HEK293 (cell line): ENCODE data around the gene WDR19.

ENCODE experiments used
- CTCF ChIA-PET: fragments of 350-600 bp; formaldehyde crosslinking; extraction: SDS; loops from one replicate; lab custom pipeline; 2021; ENCODE audit warnings: antibody characterized with exemption; lab: Yijun Ruan, JAX
- POLR2A ChIA-PET: fragments of 300-600 bp; formaldehyde crosslinking; extraction: SDS; loops from one replicate; lab custom pipeline; 2020; ENCODE audit warnings: antibody characterized with exemption, inconsistent platforms; lab: Yijun Ruan, JAX
- H3K27ac ChIP-seq: fragments of 200-500 bp; sonication (Bioruptor generic); 2 replicates; pipeline ENCODE4 v1.5.1; 2014; ENCODE audit warnings: low read depth, low read length, control low read depth, inconsistent platforms; ENCODE audit errors: extremely low read depth
- H3K36me3 ChIP-seq, 2 experiments: fragments of 200-500 bp in 1 of 2; sonication (Bioruptor generic) in 1 of 2; 1 replicate in 1 of 2; 2 replicates in 1 of 2; pipeline ENCODE4 v1.5.1; 2014 to 2017; ENCODE audit warnings: inconsistent platforms in 2 of 2, low read length in 2 of 2; ENCODE audit not compliant: control insufficient read depth in 2 of 2, insufficient read depth in 1 of 2
- H3K4me1 ChIP-seq: fragments of 200-500 bp; sonication (Bioruptor generic); 2 replicates; pipeline ENCODE4 v1.5.1; 2014; ENCODE audit warnings: mild to moderate bottlenecking, low read length, inconsistent platforms; ENCODE audit not compliant: control insufficient read depth, insufficient read depth
- H3K4me3 ChIP-seq: 2 replicates; pipeline ENCODE4 v1.5.1; 2011; ENCODE audit warnings: low read depth, mild to moderate bottlenecking, control low read depth, low read length, moderate library complexity
- H3K9me3 ChIP-seq: fragments of 200-500 bp; sonication (Bioruptor generic); 2 replicates; pipeline ENCODE4 v1.5.1; 2014; ENCODE audit warnings: low read depth, low read length, inconsistent platforms; ENCODE audit not compliant: control insufficient read depth, insufficient read depth
- BCL11B ChIP-seq: fragments of 450-650 bp; formaldehyde crosslinking; IDR thresholded peaks from 2 replicates; pipeline ENCODE4 v1.5.1; 2016; ENCODE audit warnings: low read depth, missing biosample characterization, missing genetic modification characterization
- GLIS1 ChIP-seq: fragments of 450-650 bp; formaldehyde crosslinking; IDR thresholded peaks from 2 replicates; pipeline ENCODE4 v1.5.1; 2016; ENCODE audit warnings: missing biosample characterization, missing genetic modification characterization
- HOXC10 ChIP-seq: sonication (generic); formaldehyde crosslinking; IDR thresholded peaks from 2 replicates; pipeline ENCODE4 v1.8.1; 2023; ENCODE audit warnings: mild to moderate bottlenecking, missing genetic modification reagents
- IKZF3 ChIP-seq: fragments of 450-650 bp; IDR thresholded peaks from 2 replicates; pipeline ENCODE4 v1.5.0; 2018; ENCODE audit warnings: missing biosample characterization, mild to moderate bottlenecking, missing genetic modification characterization, moderate library complexity
- MEIS1 ChIP-seq: sonication (generic); formaldehyde crosslinking; IDR thresholded peaks from 2 replicates; pipeline ENCODE4 v1.8.1; 2022; ENCODE audit warnings: missing genetic modification reagents, mild to moderate bottlenecking, borderline replicate concordance
- REST ChIP-seq: fragments of 450-650 bp; formaldehyde crosslinking; IDR thresholded peaks from 2 replicates; pipeline ENCODE4 v1.5.1; 2016; ENCODE audit warnings: missing biosample characterization, missing genetic modification characterization
- SCRT2 ChIP-seq: fragments of 450-650 bp; formaldehyde crosslinking; IDR thresholded peaks from 2 replicates; pipeline ENCODE4 v1.5.1; 2016; ENCODE audit warnings: missing biosample characterization, missing genetic modification characterization
- SP7 ChIP-seq: fragments of 450-650 bp; formaldehyde crosslinking; IDR thresholded peaks from 2 replicates; pipeline ENCODE4 v1.5.1; 2016; ENCODE audit warnings: missing biosample characterization, missing genetic modification characterization
- TSHZ1 ChIP-seq: fragments of 450-650 bp; formaldehyde crosslinking; IDR thresholded peaks from 2 replicates; pipeline ENCODE4 v1.5.1; 2016; ENCODE audit warnings: missing biosample characterization, missing genetic modification characterization, borderline replicate concordance
- ZNF23 ChIP-seq: fragments of 450-650 bp; formaldehyde crosslinking; IDR thresholded peaks from 2 replicates; pipeline ENCODE4 v1.5.1; 2016; ENCODE audit warnings: missing biosample characterization, missing genetic modification characterization, borderline replicate concordance
- ZNF26 ChIP-seq: fragments of 450-650 bp; formaldehyde crosslinking; IDR thresholded peaks from 2 replicates; pipeline ENCODE4 v1.5.1; 2016; ENCODE audit warnings: missing biosample characterization, missing genetic modification characterization
- ZNF324 ChIP-seq: fragments of 450-650 bp; formaldehyde crosslinking; IDR thresholded peaks from 2 replicates; pipeline ENCODE4 v1.5.1; 2016; ENCODE audit warnings: missing biosample characterization, missing genetic modification characterization
- ZNF518A ChIP-seq: fragments of 450-650 bp; formaldehyde crosslinking; conservative IDR thresholded peaks from 2 replicates; pipeline ENCODE4 v1.5.1; 2016; ENCODE audit warnings: low read depth, missing biosample characterization, missing genetic modification characterization
- ZNF530 ChIP-seq: fragments of 450-650 bp; formaldehyde crosslinking; IDR thresholded peaks from 2 replicates; pipeline ENCODE4 v1.5.1; 2016; ENCODE audit warnings: low read depth, missing biosample characterization, missing genetic modification characterization
- ZNF561 ChIP-seq: fragments of 450-650 bp; IDR thresholded peaks from 2 replicates; pipeline ENCODE4 v1.5.1; 2018; ENCODE audit warnings: missing biosample characterization, missing genetic modification characterization, borderline replicate concordance
- ZNF600 ChIP-seq: fragments of 450-650 bp; formaldehyde crosslinking; IDR thresholded peaks from 2 replicates; pipeline ENCODE4 v1.5.1; 2016; ENCODE audit warnings: missing biosample characterization, missing genetic modification characterization
- ZNF701 ChIP-seq: fragments of 450-650 bp; formaldehyde crosslinking; IDR thresholded peaks from 2 replicates; pipeline ENCODE4 v1.5.1; 2016; ENCODE audit warnings: missing biosample characterization, missing genetic modification characterization
- ZNF747 ChIP-seq: fragments of 450-650 bp; formaldehyde crosslinking; IDR thresholded peaks from 2 replicates; pipeline ENCODE4 v1.5.1; 2016; ENCODE audit warnings: missing biosample characterization, missing genetic modification characterization
- ZNF76 ChIP-seq: fragments of 450-650 bp; formaldehyde crosslinking; IDR thresholded peaks from 2 replicates; pipeline ENCODE4; 2016; ENCODE audit warnings: low read depth, missing biosample characterization, missing genetic modification characterization, borderline replicate concordance

WDR19 gene

GRCh38 chr4:39278476-39278875, 96.1 kb downstream of the WDR19 start:
- H3K27ac ChIP-seq = no peak overlapping the region
- ChIA-PET CTCF (no interaction called here), POLR2A (no interaction called here)
- no peaks in the 10 kb centered on the region for H3K4me1 ChIP-seq
- H3K9me3 ChIP-seq = no peaks in the 10 kb centered on the region
- no peak overlapping the region for H3K4me3 ChIP-seq
- peaks cover 0 to 59% of the 10 kb centered on the region in 2 experiments; a peak in 1 of 3 replicates for H3K36me3 ChIP-seq
- TF ChIP-seq ZNF324 (no peak), GLIS1 (no peak), HOXC10 (CRISPR knock-in tag) (no peak), ZNF518A (tag by site-specific recombination) (no peak)

GRCh38 chr4:39279416-39279815, 97.1 kb downstream of the WDR19 start:
- TF ChIP-seq IKZF3 (tag by site-specific recombination) = no peak
- no peak for TF ChIP-seq BCL11B (tag by site-specific recombination)
- TF ChIP-seq SCRT2 (tag by site-specific recombination) = no peak
- TF ChIP-seq MEIS1 (CRISPR knock-in tag) = no peak
- POLR2A ChIA-PET = no interaction called here
- CTCF ChIA-PET = no interaction called here
- peaks cover 0 to 50% of the 10 kb centered on the region in 2 experiments; a peak in 2 of 3 replicates for H3K36me3 ChIP-seq
- no peak overlapping the region for H3K4me3 ChIP-seq
- no peaks in the 10 kb centered on the region for H3K4me1 ChIP-seq
- H3K9me3 ChIP-seq = no peaks in the 10 kb centered on the region
- no peak overlapping the region for H3K27ac ChIP-seq

- H3K9me3 ChIP-seq = no peaks in the 10 kb centered on the region
- peaks cover 0 to 43% of the 10 kb centered on the region in 2 experiments; a peak in 2 of 3 replicates for H3K36me3 ChIP-seq
- H3K4me3 ChIP-seq = no peak overlapping the region
- ChIA-PET CTCF (interaction anchor here (0.6 kb wide), 1 partner anchor 379 kb away, joined by 3 read pairs; no protein-coding TSS in a partner anchor), POLR2A (no interaction called here)
- no peaks in the 10 kb centered on the region for H3K4me1 ChIP-seq
- H3K27ac ChIP-seq = no peak overlapping the region
- TF ChIP-seq ZNF747 = no peak
- TF ChIP-seq TSHZ1 (tag by site-specific recombination) = no peak
- no peak for TF ChIP-seq ZNF600
- no peak for TF ChIP-seq ZNF23 (tag by site-specific recombination)
- TF ChIP-seq ZNF530 (tag by site-specific recombination) = no peak
- TF ChIP-seq ZNF76 (tag by site-specific recombination) = no peak
- no peak for TF ChIP-seq ZNF561 (tag by site-specific recombination)
- TF ChIP-seq ZNF26 (tag by site-specific recombination) = no peak
- no peak for TF ChIP-seq ZNF701 (tag by site-specific recombination)
- TF ChIP-seq REST = no peak
- no peak for TF ChIP-seq SP7
These were observed 98.4 kb downstream of the WDR19 start for GRCh38 chr4:39280770-39281169.
